Activated T-helper 2 cell treated with anti-CD3 and anti-CD28 coated beads, Interferon-gamma antibody, Interleukin-2, Interleukin-4, amounts not matched to agents 10 μg/mL and 5 μg/mL and 100 μg/mL, durations not matched to agents 14 hours and 24 hours and 36 hours (primary cell): ENCODE results near the gene KRT74. TPM values are rescaled to one million over a fixed set of nuclear protein-coding genes. Genes with fewer than 3 reads are reported as not detected.
"Not testable (repeated sequence)": the region's sequence is repeated elsewhere in the genome, so short reads cannot be mapped to it uniquely, and the experiment has no call there.

Source experiments
- DNase-seq: peaks from one replicate; pipeline ENCODE4 v3.0.0; 2021; ENCODE audit warnings: low spot score
- H3K27ac Mint-ChIP-seq: one replicate; pipeline ENCODE4 v1.8.0; 2021; ENCODE audit warnings: mixed read lengths
- H3K27me3 Mint-ChIP-seq: one replicate; pipeline ENCODE4 v1.8.0; 2021; ENCODE audit warnings: low read depth, mixed read lengths
- H3K36me3 Mint-ChIP-seq: one replicate; pipeline ENCODE4 v1.8.0; 2021; ENCODE audit warnings: low read depth, mixed read lengths
- H3K4me1 Mint-ChIP-seq: one replicate; pipeline ENCODE4 v1.8.0; 2021; ENCODE audit warnings: low read depth, mixed read lengths
- H3K4me3 Mint-ChIP-seq: one replicate; pipeline ENCODE4 v1.8.0; 2021; ENCODE audit warnings: low read depth, mild to moderate bottlenecking, moderate library complexity, mixed read lengths
- H3K9me3 Mint-ChIP-seq: one replicate; pipeline ENCODE4 v1.8.0; 2021; ENCODE audit warnings: mixed read lengths
- intact Hi-C: fragments of 100-400 bp; cut with micrococcal nuclease; formaldehyde crosslinking; loops from one replicate; pipeline ENCODE4 v1.15.1; 2023
- total RNA-seq: library from RNA; stranded (reverse); gene quantifications from 2 replicates; pipeline ENCODE4 v1.2.3, GENCODE V29; 2022

KRT74 gene
- total RNA-seq, 1 donor from 2014 or later, result not detected

DNA sequence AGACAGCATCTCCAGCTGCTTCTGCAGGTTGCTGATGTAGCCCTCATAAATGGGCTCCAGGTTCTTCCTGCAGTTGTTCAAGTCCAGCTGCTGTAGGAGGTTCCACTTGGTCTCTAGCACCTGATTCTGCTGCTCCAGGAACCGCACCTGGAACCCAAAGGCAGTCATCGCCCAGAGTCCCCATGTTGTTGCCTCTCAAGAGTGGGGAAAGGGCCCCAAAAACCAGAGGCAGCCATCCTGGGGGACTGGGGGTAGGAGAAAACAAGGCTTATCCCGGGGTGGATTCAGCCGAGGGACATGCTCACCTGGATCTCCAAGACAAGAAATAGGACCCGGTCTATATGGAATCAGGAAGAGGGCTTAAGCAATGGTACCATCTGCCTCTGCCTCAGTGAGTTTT, 25.3 kb upstream of the KRT74 start:
- Mint-ChIP-seq H3K4me1 (no peaks in the 10 kb centered on the region), H3K27me3 (peaks cover 27% of the 10 kb centered on the region), H3K9me3 (no peaks in the 10 kb centered on the region), H3K36me3 (no peaks in the 10 kb centered on the region), H3K4me3 (no peak overlapping the region), H3K27ac (no peak overlapping the region)
- DNase-seq, result no peak
- intact Hi-C loops, result no loop called here

GRCh38 chr12:52594237-52594636, 20.6 kb upstream of the KRT74 start:
- H3K4me1 Mint-ChIP-seq, H3K27ac Mint-ChIP-seq, intact Hi-C loops, H3K36me3 Mint-ChIP-seq, DNase-seq, H3K9me3 Mint-ChIP-seq, H3K4me3 Mint-ChIP-seq: not testable (repeated sequence)
- H3K27me3 Mint-ChIP-seq, result peaks cover 27% of the 10 kb centered on the region

DNA sequence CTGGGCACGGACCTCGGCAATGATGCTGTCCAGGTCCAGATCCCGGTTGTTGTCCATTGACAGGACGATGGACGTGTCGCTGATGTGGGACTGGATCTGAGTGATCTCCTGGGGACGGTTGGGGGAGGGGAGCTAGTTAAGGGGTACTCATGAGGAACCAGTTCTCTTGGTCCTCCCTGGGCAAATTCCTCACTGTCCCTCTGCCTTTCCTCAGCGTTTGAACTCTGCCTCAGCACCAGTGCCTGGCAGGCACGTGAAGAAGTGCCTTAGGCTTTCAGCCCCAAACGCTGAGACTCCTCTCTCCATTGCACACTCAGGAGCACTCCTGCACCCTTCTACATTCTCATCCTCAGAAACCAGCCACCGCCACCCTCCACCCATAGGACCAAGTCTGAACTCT, 17.9 kb upstream of the KRT74 start:
- H3K4me3 Mint-ChIP-seq, result no peak overlapping the region
- peaks cover 19% of the 10 kb centered on the region for H3K27me3 Mint-ChIP-seq
- peaks cover 6% of the 10 kb centered on the region for H3K4me1 Mint-ChIP-seq
- intact Hi-C loops, result no loop called here
- no peaks in the 10 kb centered on the region for H3K36me3 Mint-ChIP-seq
- H3K27ac Mint-ChIP-seq, result no peak overlapping the region
- DNase-seq, result no peak
- no peaks in the 10 kb centered on the region for H3K9me3 Mint-ChIP-seq

DNA sequence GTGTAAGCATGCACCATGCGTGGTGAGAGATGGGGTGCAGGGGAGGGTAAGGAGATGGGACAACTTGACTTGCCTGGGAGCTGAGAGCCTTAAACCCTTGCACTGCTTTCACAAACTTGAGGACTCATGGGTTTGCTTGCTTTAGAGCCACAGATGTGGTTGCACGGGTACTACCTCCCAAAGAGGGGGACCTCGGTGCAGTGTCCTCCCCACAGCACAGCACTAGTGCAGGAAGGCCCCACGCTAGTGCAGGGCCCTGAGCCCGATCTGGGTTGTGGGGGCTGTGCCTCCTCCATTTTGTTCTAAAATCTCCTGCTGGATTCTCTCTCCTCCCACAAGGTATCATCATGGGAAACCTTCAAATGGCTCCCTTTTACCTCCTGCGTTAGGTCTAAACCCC, 16.4 kb upstream of the KRT74 start:
- no peak overlapping the region for H3K4me3 Mint-ChIP-seq
- H3K9me3 Mint-ChIP-seq, result no peaks in the 10 kb centered on the region
- no peaks in the 10 kb centered on the region for H3K36me3 Mint-ChIP-seq
- H3K27me3 Mint-ChIP-seq, result peaks cover 16% of the 10 kb centered on the region
- H3K4me1 Mint-ChIP-seq, result peaks cover 21% of the 10 kb centered on the region
- H3K27ac Mint-ChIP-seq, result no peak overlapping the region
- intact Hi-C loops, result no loop called here
- no peak for DNase-seq

- peaks cover 14% of the 10 kb centered on the region for H3K27me3 Mint-ChIP-seq
- no peaks in the 10 kb centered on the region for H3K36me3 Mint-ChIP-seq
- no peak overlapping the region for H3K4me3 Mint-ChIP-seq
- H3K27ac Mint-ChIP-seq, result no peak overlapping the region
- H3K4me1 Mint-ChIP-seq, result peaks cover 29% of the 10 kb centered on the region
- DNase-seq, result no peak
- no peaks in the 10 kb centered on the region for H3K9me3 Mint-ChIP-seq
- intact Hi-C loops, result loop anchor here (10.0 kb wide), 1 partner anchor 433 kb away; no protein-coding TSS in a partner anchor
Observed at GRCh38 chr12:52587563-52587962, 13.9 kb upstream of the KRT74 start.

- no peaks in the 10 kb centered on the region for H3K9me3 Mint-ChIP-seq
- intact Hi-C loops, result loop anchor here (10.0 kb wide), 1 partner anchor 431 kb away; no protein-coding TSS in a partner anchor
- H3K27ac Mint-ChIP-seq, result no peak overlapping the region
- peak; percentile 58 for DNase-seq
- no peak overlapping the region for H3K4me3 Mint-ChIP-seq
- H3K27me3 Mint-ChIP-seq, result peaks cover 15% of the 10 kb centered on the region
- peaks cover 29% of the 10 kb centered on the region for H3K4me1 Mint-ChIP-seq
- H3K36me3 Mint-ChIP-seq, result no peaks in the 10 kb centered on the region
Observed at GRCh38 chr12:52585946-52586345, 12.3 kb upstream of the KRT74 start.

DNA sequence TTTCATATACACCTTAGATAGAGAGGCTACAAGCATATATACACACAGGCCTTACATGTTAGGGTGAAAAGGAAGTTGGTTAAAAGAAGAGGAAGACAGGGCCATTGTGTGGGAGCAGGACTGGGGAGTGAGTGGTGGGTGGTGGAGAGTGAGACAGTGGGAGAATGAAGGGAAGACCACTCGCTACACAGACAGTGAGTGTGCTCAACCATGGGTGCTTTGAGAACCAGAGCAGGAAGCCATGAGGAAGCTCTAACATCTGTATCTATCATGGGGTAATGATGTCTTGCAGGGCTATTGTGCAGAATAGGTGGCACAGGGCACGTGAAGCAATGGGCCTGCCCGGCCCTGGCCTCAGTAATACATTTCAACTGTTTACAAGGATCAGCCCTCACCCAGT, 11.4 kb upstream of the KRT74 start:
- peaks cover 32% of the 10 kb centered on the region for H3K4me1 Mint-ChIP-seq
- no peaks in the 10 kb centered on the region for H3K9me3 Mint-ChIP-seq
- no peak overlapping the region for H3K27ac Mint-ChIP-seq
- no peak overlapping the region for H3K4me3 Mint-ChIP-seq
- no peaks in the 10 kb centered on the region for H3K36me3 Mint-ChIP-seq
- intact Hi-C loops, result loop anchor here (10.0 kb wide), 1 partner anchor 430 kb away; no protein-coding TSS in a partner anchor
- no peak for DNase-seq
- peaks cover 15% of the 10 kb centered on the region for H3K27me3 Mint-ChIP-seq

DNA sequence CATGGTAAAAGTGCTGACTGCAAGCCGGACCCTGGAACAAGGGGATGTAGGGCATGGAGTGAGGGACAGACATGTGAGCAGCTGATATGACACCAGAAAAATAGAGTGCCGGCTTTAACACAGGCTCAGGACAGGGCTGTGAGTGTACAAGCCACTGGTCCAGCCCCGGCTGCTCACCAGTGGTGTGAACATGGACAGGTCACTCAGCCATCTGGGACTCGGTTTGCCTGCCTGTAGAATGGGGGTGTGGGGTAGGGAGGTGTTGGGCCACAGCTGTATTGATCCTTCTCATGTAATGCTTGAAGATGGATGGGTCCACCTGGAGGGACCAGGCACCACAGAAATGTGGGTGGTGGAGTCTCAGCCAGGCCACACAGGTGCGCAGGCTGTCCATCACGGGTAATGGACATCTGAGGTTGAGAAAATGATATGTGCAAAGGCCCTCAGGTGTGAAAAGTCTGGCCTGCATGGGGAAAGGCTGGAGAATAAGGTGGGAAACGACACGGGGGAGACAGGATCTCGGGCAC, 10.6 kb upstream of the KRT74 start:
- H3K9me3 Mint-ChIP-seq, result no peaks in the 10 kb centered on the region
- no peaks in the 10 kb centered on the region for H3K36me3 Mint-ChIP-seq
- H3K4me3 Mint-ChIP-seq, result no peak overlapping the region
- no peak overlapping the region for H3K27ac Mint-ChIP-seq
- peaks cover 13% of the 10 kb centered on the region for H3K27me3 Mint-ChIP-seq
- peaks cover 32% of the 10 kb centered on the region for H3K4me1 Mint-ChIP-seq
- no peak for DNase-seq
- intact Hi-C loops, result loop anchor here (10.0 kb wide), 1 partner anchor 429 kb away; no protein-coding TSS in a partner anchor

DNA sequence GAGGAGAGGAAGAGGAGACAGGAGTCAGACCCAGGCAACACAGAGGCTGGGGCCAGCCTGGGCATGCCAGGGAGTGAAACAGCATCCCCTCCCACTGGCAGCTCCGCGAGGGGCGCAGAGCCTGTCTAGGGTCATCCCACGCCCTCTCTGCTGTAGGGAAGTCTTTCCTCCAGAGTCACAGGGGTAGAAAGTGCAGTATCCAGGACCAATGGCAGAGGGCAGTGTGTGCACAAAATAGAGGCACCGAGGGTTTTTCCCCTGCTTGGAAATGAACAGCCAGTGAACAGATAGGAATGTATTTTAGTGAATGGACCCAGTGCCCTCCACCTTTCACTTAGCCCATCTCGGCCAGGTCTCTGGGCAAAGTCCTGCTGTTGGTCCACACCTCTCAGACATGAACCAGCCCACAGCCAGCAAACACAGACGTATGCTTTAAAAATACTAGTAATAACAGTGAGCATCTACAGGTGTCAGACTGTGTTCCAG, 9.4 kb upstream of the KRT74 start:
- peak; percentile 52 for DNase-seq
- Mint-ChIP-seq H3K36me3 (no peaks in the 10 kb centered on the region), H3K4me3 (no peak overlapping the region), H3K27me3 (peaks cover 13% of the 10 kb centered on the region), H3K27ac (no peak overlapping the region), H3K4me1 (peaks cover 32% of the 10 kb centered on the region), H3K9me3 (no peaks in the 10 kb centered on the region)
- intact Hi-C loops, result loop anchor here (1.0 to 10.0 kb wide), 4 partner anchors 287 to 428 kb away; no protein-coding TSS in a partner anchor

- Mint-ChIP-seq H3K9me3 (no peaks in the 10 kb centered on the region), H3K4me3 (no peak overlapping the region), H3K27ac (no peak overlapping the region), H3K4me1 (peaks cover 32% of the 10 kb centered on the region), H3K36me3 (no peaks in the 10 kb centered on the region), H3K27me3 (peaks cover 13% of the 10 kb centered on the region)
- intact Hi-C loops, result loop anchor here (10.0 kb wide), 1 partner anchor 428 kb away; no protein-coding TSS in a partner anchor
- DNase-seq, result no peak
Observed at GRCh38 chr12:52582486-52582885, 8.8 kb upstream of the KRT74 start.

GRCh38 chr12:52581481-52581880, 7.8 kb upstream of the KRT74 start:
- intact Hi-C loops, result loop anchor here (10.0 kb wide), 1 partner anchor 427 kb away; no protein-coding TSS in a partner anchor
- H3K4me1 Mint-ChIP-seq, result peaks cover 25% of the 10 kb centered on the region
- no peak for DNase-seq
- no peaks in the 10 kb centered on the region for H3K9me3 Mint-ChIP-seq
- no peak overlapping the region for H3K4me3 Mint-ChIP-seq
- no peak overlapping the region for H3K27ac Mint-ChIP-seq
- H3K36me3 Mint-ChIP-seq, result no peaks in the 10 kb centered on the region
- peaks cover 14% of the 10 kb centered on the region for H3K27me3 Mint-ChIP-seq

DNA sequence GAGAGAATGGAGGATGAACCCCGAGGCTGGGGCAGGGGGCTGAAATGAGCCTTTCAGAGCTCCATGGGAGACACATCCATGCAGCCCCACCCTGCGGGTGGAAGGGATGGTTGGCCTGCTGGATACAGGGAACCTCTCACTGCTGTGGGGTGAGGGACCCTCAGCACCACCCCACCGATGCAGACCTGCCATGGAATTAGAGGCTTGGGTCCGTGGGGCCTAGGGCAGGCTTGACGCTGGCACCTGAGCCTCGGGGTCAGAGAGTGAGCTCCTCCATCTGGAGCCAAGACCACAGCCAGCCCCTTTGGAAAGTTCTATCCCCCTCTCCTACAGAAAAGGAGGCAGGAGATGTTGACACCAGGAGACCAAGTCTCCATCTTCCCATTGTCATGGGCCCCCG, 7.4 kb upstream of the KRT74 start:
- Mint-ChIP-seq H3K36me3 (no peaks in the 10 kb centered on the region), H3K4me3 (no peak overlapping the region), H3K4me1 (peaks cover 21% of the 10 kb centered on the region), H3K9me3 (no peaks in the 10 kb centered on the region), H3K27me3 (peaks cover 17% of the 10 kb centered on the region), H3K27ac (no peak overlapping the region)
- no peak for DNase-seq
- intact Hi-C loops, result loop anchor here (10.0 kb wide), 1 partner anchor 426 kb away; no protein-coding TSS in a partner anchor

GRCh38 chr12:52580496-52580895, 6.9 kb upstream of the KRT74 start:
- Mint-ChIP-seq H3K36me3 (no peaks in the 10 kb centered on the region), H3K27me3 (peaks cover 18% of the 10 kb centered on the region), H3K4me3 (no peak overlapping the region), H3K27ac (no peak overlapping the region), H3K9me3 (no peaks in the 10 kb centered on the region), H3K4me1 (peaks cover 15% of the 10 kb centered on the region)
- intact Hi-C loops, result loop anchor here (10.0 kb wide), 1 partner anchor 426 kb away; no protein-coding TSS in a partner anchor
- DNase-seq, result no peak
